Neural cell (in vitro differentiated cells): ENCODE measurements around the gene PLA2G4E.

Source experiments
- CTCF ChIP-seq: fragments of 450-650 bp; IDR thresholded peaks from 2 replicates; pipeline ENCODE4 v1.5.1; 2014; ENCODE audit warnings: antibody characterized with exemption, mild to moderate bottlenecking, moderate library complexity; ENCODE audit not compliant: poor library complexity, severe bottlenecking
- EP300 ChIP-seq: fragments of 450-650 bp; conservative IDR thresholded peaks from 2 replicates; pipeline ENCODE4 v1.6.1; 2014; ENCODE audit warnings: antibody characterized with exemption, mild to moderate bottlenecking, moderate library complexity; ENCODE audit not compliant: poor library complexity, severe bottlenecking
- EZH2 ChIP-seq: fragments of 200-600, 300-800 bp; shearing (Covaris generic), sonication (generic); IDR thresholded peaks from 2 replicates; pipeline ENCODE4 v1.6.1; 2014; ENCODE audit warnings: antibody characterized with exemption, low read length, borderline replicate concordance, mild to moderate bottlenecking; ENCODE audit not compliant: insufficient read depth, poor library complexity, severe bottlenecking
- POLR2AphosphoS5 ChIP-seq: IDR thresholded peaks from 2 replicates; pipeline ENCODE4 v1.6.1; 2012
- RAD21 ChIP-seq: fragments of 450-650 bp; conservative IDR thresholded peaks from 2 replicates; pipeline ENCODE4 v1.6.1; 2014; ENCODE audit warnings: antibody characterized with exemption, mild to moderate bottlenecking, moderate library complexity
- TF ChIP-seq, protein P1 (sequence below): IDR thresholded peaks from 2 replicates; pipeline ENCODE4 v1.6.1; 2012; ENCODE audit warnings: borderline replicate concordance

DNA sequence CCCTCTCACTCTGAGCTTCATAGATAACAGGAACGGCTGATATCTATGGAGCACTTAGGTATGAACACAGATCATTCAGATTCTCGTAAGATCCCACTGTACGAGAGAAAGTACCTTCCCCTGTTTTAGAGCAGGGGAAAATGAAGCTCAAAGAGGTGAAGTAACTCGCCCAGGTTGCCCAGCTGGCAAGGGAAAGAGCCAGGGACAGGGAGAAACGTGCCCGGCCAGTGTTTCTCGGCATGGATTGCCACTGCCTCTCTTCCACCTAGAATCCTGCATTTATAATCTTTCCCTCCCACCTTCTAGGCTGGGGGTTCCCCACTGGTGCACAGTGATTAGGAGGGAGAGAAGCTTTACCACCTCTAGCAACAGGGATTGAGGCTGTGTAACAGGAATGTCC is 87.5 kb downstream of the PLA2G4E start:
- TF ChIP-seq EP300: no peak
- TF ChIP-seq CTCF: no peak
- TF ChIP-seq, protein P1, sequence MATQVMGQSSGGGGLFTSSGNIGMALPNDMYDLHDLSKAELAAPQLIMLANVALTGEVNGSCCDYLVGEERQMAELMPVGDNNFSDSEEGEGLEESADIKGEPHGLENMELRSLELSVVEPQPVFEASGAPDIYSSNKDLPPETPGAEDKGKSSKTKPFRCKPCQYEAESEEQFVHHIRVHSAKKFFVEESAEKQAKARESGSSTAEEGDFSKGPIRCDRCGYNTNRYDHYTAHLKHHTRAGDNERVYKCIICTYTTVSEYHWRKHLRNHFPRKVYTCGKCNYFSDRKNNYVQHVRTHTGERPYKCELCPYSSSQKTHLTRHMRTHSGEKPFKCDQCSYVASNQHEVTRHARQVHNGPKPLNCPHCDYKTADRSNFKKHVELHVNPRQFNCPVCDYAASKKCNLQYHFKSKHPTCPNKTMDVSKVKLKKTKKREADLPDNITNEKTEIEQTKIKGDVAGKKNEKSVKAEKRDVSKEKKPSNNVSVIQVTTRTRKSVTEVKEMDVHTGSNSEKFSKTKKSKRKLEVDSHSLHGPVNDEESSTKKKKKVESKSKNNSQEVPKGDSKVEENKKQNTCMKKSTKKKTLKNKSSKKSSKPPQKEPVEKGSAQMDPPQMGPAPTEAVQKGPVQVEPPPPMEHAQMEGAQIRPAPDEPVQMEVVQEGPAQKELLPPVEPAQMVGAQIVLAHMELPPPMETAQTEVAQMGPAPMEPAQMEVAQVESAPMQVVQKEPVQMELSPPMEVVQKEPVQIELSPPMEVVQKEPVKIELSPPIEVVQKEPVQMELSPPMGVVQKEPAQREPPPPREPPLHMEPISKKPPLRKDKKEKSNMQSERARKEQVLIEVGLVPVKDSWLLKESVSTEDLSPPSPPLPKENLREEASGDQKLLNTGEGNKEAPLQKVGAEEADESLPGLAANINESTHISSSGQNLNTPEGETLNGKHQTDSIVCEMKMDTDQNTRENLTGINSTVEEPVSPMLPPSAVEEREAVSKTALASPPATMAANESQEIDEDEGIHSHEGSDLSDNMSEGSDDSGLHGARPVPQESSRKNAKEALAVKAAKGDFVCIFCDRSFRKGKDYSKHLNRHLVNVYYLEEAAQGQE: no peak
- no peak for TF ChIP-seq POLR2AphosphoS5
- TF ChIP-seq EZH2: no peak
- TF ChIP-seq RAD21: no peak
